GM18505 (cell line): Measurements from ENCODE around the gene LCNL1.
"Not testable (repeated sequence)": the region's sequence is repeated elsewhere in the genome, so short reads cannot be mapped to it uniquely, and the experiment has no call there.

Experiments
- ATAC-seq: cut with Tn5 transposase; IDR thresholded peaks from one replicate; pipeline ENCODE4 v1.9.1; 2021; ENCODE audit not compliant: unreplicated experiment
- POLR2A ChIP-seq: IDR thresholded peaks from 4 replicates; pipeline ENCODE4 v1.6.1; 2011; ENCODE audit warnings: borderline replicate concordance; ENCODE audit not compliant: insufficient read depth, insufficient read length; ENCODE audit errors: extremely low read depth

Gene LCNL1

DNA sequence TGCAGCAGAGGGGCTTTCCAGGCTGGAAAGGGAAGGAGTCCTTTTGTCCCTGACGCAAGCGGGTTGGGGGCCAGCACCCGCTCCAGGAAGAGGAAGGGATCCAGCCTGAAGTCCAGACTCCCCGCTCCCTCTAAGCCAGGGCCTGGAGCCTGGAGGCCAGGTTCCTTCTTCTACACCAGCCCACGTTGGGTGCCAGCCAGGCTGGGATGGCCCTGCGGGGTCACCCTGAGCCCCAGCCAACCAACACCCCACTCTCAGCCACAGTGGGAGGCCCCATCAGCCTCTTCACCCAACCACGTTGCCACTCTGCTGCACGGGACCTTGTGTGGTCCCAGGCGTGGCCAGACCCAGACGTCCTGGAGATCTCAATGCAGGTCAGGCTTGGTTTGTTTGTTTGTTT lies 50.1 kb downstream of the LCNL1 start:
- ATAC-seq = no peak

DNA sequence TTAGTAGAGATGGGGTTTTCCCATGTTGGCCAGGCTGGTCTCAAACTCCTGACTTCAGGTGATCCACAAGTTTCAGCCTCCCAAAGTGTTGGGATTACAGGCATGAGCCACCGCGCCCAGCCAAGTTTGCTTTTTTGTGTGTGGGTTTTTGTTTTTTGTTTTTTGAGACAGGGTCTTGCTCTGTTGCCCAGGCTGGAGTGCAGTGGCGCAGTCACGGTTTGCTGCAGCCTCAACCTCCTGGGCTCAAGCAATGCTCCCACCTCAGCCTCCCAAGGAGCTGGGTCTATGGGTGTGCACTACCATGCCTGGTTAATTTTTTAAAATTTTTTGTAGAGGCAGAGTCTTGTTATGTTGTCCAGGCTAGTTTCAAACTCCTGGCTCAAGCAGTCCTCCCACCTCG lies 50.7 kb downstream of the LCNL1 start:
- ATAC-seq = not testable (repeated sequence)

More for the DNA sequence above, 50.1 kb downstream of the LCNL1 start:
- TF ChIP-seq POLR2A = no peak

DNA sequence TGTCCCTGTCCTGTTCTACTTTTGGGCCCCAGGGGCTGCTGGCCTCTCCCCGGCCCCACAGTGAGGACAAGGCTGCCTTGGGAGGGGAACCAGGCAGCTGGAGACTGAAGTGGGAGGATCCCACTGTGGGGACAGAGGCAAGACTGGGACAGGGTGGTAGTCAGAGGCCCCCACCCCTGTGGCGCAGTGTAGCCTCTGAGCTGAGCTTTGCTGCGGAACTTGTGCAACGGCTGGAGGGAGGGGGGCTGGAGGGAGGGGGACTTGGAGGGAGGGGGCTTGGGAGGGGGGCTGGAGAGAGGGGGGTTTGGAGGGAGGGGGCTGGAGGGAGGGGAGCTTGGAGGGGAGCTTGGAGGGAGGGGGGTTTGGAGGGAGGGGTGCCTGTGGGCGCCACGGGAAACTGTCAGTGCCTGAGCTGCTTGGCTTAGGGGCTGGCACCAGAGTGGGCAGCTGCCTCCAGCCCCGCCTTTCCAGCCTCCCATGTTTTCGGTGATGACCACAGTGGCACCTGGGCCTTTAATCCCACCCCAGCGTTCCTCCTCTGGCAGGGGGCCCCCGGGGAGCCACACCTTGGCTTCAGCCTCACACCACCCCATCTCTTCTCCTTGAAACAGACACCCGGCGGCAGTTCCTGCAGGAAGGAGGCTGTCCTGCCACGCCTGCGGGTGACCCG lies 51.4 kb downstream of the LCNL1 start:
- no peak for ATAC-seq
- no peak for TF ChIP-seq POLR2A

DNA sequence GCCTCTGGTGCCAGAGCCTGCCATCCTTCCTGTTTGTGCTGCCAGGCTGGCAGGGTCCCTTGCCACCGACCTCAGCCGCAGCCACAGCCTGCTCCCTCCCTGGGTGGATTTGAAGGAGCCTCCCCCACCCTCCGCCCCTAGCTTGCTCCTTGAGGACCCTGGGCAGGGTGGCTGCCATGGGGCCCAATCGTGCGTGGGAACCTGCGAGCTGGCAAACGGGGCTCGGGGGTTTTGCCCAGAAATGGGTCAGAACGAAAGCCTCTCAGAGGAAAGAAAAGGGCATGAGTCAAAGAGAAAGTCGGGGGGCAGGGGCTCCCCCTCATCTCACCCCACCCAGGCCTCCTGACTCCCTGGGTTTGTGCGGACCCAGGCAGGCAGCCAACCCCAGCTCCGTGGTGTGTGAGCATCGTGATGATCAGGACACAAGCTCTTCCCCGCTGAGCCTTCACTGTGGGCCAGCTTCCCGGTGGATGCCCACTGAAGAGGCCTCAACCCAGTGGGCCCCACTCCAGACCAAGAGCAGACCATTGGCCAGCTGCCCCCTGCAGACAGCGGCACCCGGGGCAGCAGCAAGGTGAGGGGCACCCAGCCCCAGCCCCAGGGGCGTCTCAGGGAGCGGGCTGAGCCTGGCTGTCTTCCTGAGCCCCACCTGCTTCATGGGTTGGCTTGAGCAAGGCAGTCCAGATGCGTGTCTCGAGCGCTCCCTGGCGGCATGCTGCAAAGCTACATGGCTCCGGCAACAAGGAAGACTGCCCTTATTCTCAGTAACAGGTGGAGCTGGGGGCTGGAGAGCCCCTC lies 52.1 kb downstream of the LCNL1 start:
- no peak for TF ChIP-seq POLR2A
- peak; percentile 53 for ATAC-seq
